AG04450 (cell line): Measurements from ENCODE around the gene ACOX1. TPM values are rescaled to one million over a fixed set of nuclear protein-coding genes. Genes with fewer than 3 reads are reported as not detected.

Experiments used
- CTCF ChIA-PET: fragments of 300-600, 350-600 bp; formaldehyde crosslinking; extraction: SDS; loops from one replicate; lab custom pipeline; 2022; ENCODE audit warnings: antibody characterized with exemption, inconsistent platforms; lab: Charles Lee
- POLR2A ChIA-PET: fragments of 350-600 bp; formaldehyde crosslinking; extraction: SDS; loops from one replicate; lab custom pipeline; 2021; ENCODE audit warnings: antibody characterized with exemption, inconsistent platforms; lab: Yijun Ruan, JAX
- DNase-seq: peaks from one replicate; pipeline ENCODE4 v3.0.0-alpha.2; 2011; ENCODE audit warnings: low read depth, low spot score
- H3K27ac ChIP-seq: one replicate; pipeline ENCODE4 v1.5.1; 2012; ENCODE audit warnings: low read depth, low read length, control low read depth
- H3K27me3 ChIP-seq: one replicate; pipeline ENCODE4 v1.6.0; 2012; ENCODE audit warnings: low read length; ENCODE audit not compliant: control insufficient read depth, insufficient read depth
- H3K4me3 ChIP-seq: 2 replicates; pipeline ENCODE4 v1.5.1; 2011; ENCODE audit warnings: mild to moderate bottlenecking, low read depth, low read length, control low read depth
- H3K9me3 ChIP-seq: 2 replicates; pipeline ENCODE4 v1.5.1; 2012; ENCODE audit warnings: low read length; ENCODE audit not compliant: control insufficient read depth, insufficient read depth
- polyA plus RNA-seq: library from polyadenylated mRNA; depleted of rRNA; stranded (reverse); fragments of >200 nt; gene quantifications from 2 replicates; pipeline ENCODE4 v1.2.3, GENCODE V29; 2011
- TF ChIP-seq, protein P1 (sequence below): IDR thresholded peaks from 2 replicates; pipeline ENCODE4 v1.5.1; 2011; ENCODE audit warnings: low read depth, low read length, control low read depth, inconsistent platforms

ACOX1 gene
- polyA plus RNA-seq, 1 experiment: 30.7 TPM

GRCh38 chr17:75987041-75987440, 8.1 kb upstream of the ACOX1 start:
- Histone ChIP-seq H3K27me3 (no peaks in the 10 kb centered on the region), H3K9me3 (no peaks in the 10 kb centered on the region), H3K4me3 (no peak overlapping the region), H3K27ac (no peak overlapping the region)
- DNase-seq: no peak
- TF ChIP-seq, protein P1, sequence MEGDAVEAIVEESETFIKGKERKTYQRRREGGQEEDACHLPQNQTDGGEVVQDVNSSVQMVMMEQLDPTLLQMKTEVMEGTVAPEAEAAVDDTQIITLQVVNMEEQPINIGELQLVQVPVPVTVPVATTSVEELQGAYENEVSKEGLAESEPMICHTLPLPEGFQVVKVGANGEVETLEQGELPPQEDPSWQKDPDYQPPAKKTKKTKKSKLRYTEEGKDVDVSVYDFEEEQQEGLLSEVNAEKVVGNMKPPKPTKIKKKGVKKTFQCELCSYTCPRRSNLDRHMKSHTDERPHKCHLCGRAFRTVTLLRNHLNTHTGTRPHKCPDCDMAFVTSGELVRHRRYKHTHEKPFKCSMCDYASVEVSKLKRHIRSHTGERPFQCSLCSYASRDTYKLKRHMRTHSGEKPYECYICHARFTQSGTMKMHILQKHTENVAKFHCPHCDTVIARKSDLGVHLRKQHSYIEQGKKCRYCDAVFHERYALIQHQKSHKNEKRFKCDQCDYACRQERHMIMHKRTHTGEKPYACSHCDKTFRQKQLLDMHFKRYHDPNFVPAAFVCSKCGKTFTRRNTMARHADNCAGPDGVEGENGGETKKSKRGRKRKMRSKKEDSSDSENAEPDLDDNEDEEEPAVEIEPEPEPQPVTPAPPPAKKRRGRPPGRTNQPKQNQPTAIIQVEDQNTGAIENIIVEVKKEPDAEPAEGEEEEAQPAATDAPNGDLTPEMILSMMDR: no peak
- POLR2A ChIA-PET: no interaction called here
- CTCF ChIA-PET: interaction anchor here (1.9 kb wide), 1 partner anchor 27 kb away, joined by 8 read pairs; no protein-coding TSS in a partner anchor

DNA sequence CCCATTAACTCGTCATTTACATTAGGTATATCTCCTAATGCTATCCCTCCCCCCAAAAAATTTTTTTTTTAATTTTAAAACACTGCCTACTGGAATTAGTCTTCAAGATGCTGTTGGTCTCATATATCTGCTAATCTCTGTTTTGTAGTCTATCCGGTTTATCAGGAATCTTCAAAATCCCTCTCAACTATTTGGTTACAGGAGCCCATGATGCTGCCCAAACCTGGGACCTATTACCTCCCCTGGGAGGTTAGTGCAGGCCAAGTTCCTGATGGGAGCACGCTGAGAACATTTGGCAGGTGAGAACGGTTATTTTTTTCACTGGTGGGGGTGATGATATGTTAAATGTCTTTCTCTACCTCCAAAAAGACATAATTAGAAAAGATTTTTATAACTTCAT, 7.0 kb upstream of the ACOX1 start:
- ChIA-PET POLR2A (no interaction called here), CTCF (no interaction called here)
- TF ChIP-seq, protein P1: no peak
- Histone ChIP-seq H3K27ac (no peak overlapping the region), H3K4me3 (no peak overlapping the region), H3K9me3 (no peaks in the 10 kb centered on the region), H3K27me3 (no peaks in the 10 kb centered on the region)
- no peak for DNase-seq

GRCh38 chr17:75983501-75984181, 4.7 kb upstream of the ACOX1 start:
- TF ChIP-seq, protein P1: no peak
- no peaks in the 10 kb centered on the region for H3K27me3 ChIP-seq
- no peaks in the 10 kb centered on the region for H3K9me3 ChIP-seq
- H3K4me3 ChIP-seq: no peak overlapping the region
- no peak for DNase-seq
- no peak overlapping the region for H3K27ac ChIP-seq
- CTCF ChIA-PET: no interaction called here
- POLR2A ChIA-PET: no interaction called here

- Histone ChIP-seq H3K9me3 (no peaks in the 10 kb centered on the region), H3K4me3 (no peak overlapping the region), H3K27ac (no peak overlapping the region), H3K27me3 (no peaks in the 10 kb centered on the region)
- CTCF ChIA-PET: interaction anchor here (1.4 to 1.9 kb wide), 2 partner anchors 22 to 24 kb away, joined by 6 read pairs; no protein-coding TSS in a partner anchor
- no peak for DNase-seq
- POLR2A ChIA-PET: no interaction called here
- TF ChIP-seq, protein P1: no peak
Observed at GRCh38 chr17:75981019-75981615, 2.2 kb upstream of the ACOX1 start.
